ENCODE results near the gene IL1RAPL2.

DNA sequence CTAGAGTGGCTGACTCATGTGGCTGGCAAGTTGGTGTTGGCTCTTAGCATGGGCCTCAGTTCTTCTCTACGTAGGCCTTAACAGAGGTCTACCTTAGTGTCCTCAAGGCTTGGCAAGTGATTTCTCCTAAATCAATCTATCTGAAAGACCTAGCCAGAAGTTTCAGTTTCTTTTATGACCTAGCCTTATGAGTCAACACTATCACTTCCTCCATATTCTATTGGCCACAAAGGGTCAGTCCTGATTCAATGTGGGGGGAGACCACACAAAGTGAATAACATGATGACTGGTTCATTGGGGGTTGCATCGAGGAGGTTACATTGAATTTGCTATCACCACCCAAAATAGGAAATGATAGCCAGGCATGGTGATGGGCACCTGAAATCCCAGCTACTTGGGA, 1250.5 kb downstream of the IL1RAPL2 start:
- TF ChIP-seq EZH2 (IDR thresholded peaks at IDR 0.05; ENCODE audit: low read depth) = no peak
- TF ChIP-seq, protein P1, sequence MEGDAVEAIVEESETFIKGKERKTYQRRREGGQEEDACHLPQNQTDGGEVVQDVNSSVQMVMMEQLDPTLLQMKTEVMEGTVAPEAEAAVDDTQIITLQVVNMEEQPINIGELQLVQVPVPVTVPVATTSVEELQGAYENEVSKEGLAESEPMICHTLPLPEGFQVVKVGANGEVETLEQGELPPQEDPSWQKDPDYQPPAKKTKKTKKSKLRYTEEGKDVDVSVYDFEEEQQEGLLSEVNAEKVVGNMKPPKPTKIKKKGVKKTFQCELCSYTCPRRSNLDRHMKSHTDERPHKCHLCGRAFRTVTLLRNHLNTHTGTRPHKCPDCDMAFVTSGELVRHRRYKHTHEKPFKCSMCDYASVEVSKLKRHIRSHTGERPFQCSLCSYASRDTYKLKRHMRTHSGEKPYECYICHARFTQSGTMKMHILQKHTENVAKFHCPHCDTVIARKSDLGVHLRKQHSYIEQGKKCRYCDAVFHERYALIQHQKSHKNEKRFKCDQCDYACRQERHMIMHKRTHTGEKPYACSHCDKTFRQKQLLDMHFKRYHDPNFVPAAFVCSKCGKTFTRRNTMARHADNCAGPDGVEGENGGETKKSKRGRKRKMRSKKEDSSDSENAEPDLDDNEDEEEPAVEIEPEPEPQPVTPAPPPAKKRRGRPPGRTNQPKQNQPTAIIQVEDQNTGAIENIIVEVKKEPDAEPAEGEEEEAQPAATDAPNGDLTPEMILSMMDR (conservative IDR thresholded peaks at IDR 0.05) = no peak

Measured in PC-9 (cell line).